K562 (cell line): ENCODE measurements around the gene RPS15A. TPM values are rescaled to one million over a fixed set of nuclear protein-coding genes. Genes with fewer than 3 reads are reported as not detected.

Source experiments
- CBFA2T2 ChIP-seq: fragments of 450-650 bp; conservative IDR thresholded peaks from 2 replicates; pipeline ENCODE4 v1.6.1; 2017; ENCODE audit warnings: mild to moderate bottlenecking
- CEBPG ChIP-seq, 3 experiments: fragments of 200-800 bp in 1 of 3; sonication (Bioruptor generic) in 1 of 3; sonication (generic) in 1 of 3; formaldehyde crosslinking in 1 of 3; IDR thresholded peaks in 2 of 3; conservative IDR thresholded peaks in 1 of 3; 2 replicates each; pipeline versions ENCODE4 v1.6.1 to v1.8.0; 2016 to 2022; ENCODE audit warnings: missing compliant biosample characterization in 2 of 3, missing genetic modification characterization in 2 of 3, mild to moderate bottlenecking in 1 of 3, missing genetic modification reagents in 1 of 3
- CHD2 ChIP-seq: IDR thresholded peaks from 2 replicates; pipeline ENCODE4 v1.6.1; 2011; ENCODE audit warnings: low read depth, low read length
- CTBP1 ChIP-seq: fragments of 450-650 bp; IDR thresholded peaks from 2 replicates; pipeline ENCODE4 v1.6.1; 2016; ENCODE audit warnings: borderline replicate concordance
- ESRRA ChIP-seq: fragments of 450-650 bp; IDR thresholded peaks from 2 replicates; pipeline ENCODE4 v1.6.1; 2014; ENCODE audit warnings: low read depth, mild to moderate bottlenecking, moderate library complexity, borderline replicate concordance
- FIP1L1 ChIP-seq: fragments of 200-400 bp; formaldehyde crosslinking; IDR thresholded peaks from 2 replicates; pipeline ENCODE4 v1.6.1; 2018; ENCODE audit warnings: mild to moderate bottlenecking, low read depth, low read length; ENCODE audit not compliant: poor library complexity, severe bottlenecking
- FOXP1 ChIP-seq: sonication (generic); formaldehyde crosslinking; IDR thresholded peaks from 2 replicates; pipeline ENCODE4 v1.8.0; 2022; ENCODE audit warnings: mild to moderate bottlenecking, missing genetic modification reagents
- GABPB2 ChIP-seq: fragments of 250-450 bp; sonication (Bioruptor Pico); conservative IDR thresholded peaks from 2 replicates; pipeline ENCODE4 v1.5.1; 2021; ENCODE audit warnings: mild to moderate bottlenecking
- GATA2 ChIP-seq: sonication (generic); formaldehyde crosslinking; IDR thresholded peaks from 2 replicates; pipeline ENCODE4 v1.4.0; 2020; ENCODE audit warnings: mild to moderate bottlenecking, missing genetic modification reagents
- HDAC1 ChIP-seq, 2 experiments: fragments of 450-650 bp; IDR thresholded peaks; 2 replicates each; pipeline ENCODE4 v1.6.1; 2016 to 2017; ENCODE audit warnings: inconsistent platforms in 1 of 2, mild to moderate bottlenecking in 1 of 2, moderate library complexity in 1 of 2
- HIVEP1 ChIP-seq: fragments of 250-450 bp; sonication (Bioruptor Pico); IDR thresholded peaks from 2 replicates; pipeline ENCODE4 v1.4.0; 2020; ENCODE audit warnings: mild to moderate bottlenecking
- HNRNPLL ChIP-seq: fragments of 200-400 bp; formaldehyde crosslinking; IDR thresholded peaks from 2 replicates; pipeline ENCODE4 v1.6.1; 2017; ENCODE audit warnings: low read length, low read depth, mild to moderate bottlenecking; ENCODE audit not compliant: poor library complexity, severe bottlenecking
- HOMEZ ChIP-seq: fragments of 250-450 bp; sonication (Bioruptor Pico); IDR thresholded peaks from 2 replicates; pipeline ENCODE4 v1.4.0; 2020; ENCODE audit warnings: mild to moderate bottlenecking, moderate library complexity
- JUND ChIP-seq, 2 experiments: IDR thresholded peaks; 2 replicates in 1 of 2; 3 replicates in 1 of 2; pipeline ENCODE4 v1.6.1; 2011; ENCODE audit warnings: borderline replicate concordance in 2 of 2, low read depth in 2 of 2, low read length in 2 of 2, improper control_type of control experiment in 1 of 2, missing biosample characterization in 1 of 2, missing genetic modification characterization in 1 of 2, missing genetic modification reagents in 1 of 2
- KDM2B ChIP-seq: fragments of 250-450 bp; sonication (Bioruptor Pico); IDR thresholded peaks from 2 replicates; pipeline ENCODE4 v1.8.0; 2021; ENCODE audit warnings: mild to moderate bottlenecking, moderate library complexity
- KDM5B ChIP-seq: fragments of 200-600 bp; sonication (generic); IDR thresholded peaks from 2 replicates; pipeline ENCODE4 v1.6.1; 2012; ENCODE audit warnings: low read depth, mild to moderate bottlenecking, moderate library complexity, low read length, control low read depth, inconsistent platforms; ENCODE audit not compliant: insufficient replicate concordance
- POLR2AphosphoS5 ChIP-seq: IDR thresholded peaks from 2 replicates; pipeline ENCODE4 v1.6.1; 2011; ENCODE audit warnings: mild to moderate bottlenecking, low read depth, low read length, moderate library complexity; ENCODE audit not compliant: control insufficient read depth, insufficient read depth
- RNF2 ChIP-seq: sonication (generic); IDR thresholded peaks from 2 replicates; pipeline ENCODE4 v1.6.1; 2016
- SMARCC2 ChIP-seq: fragments of 450-650 bp; IDR thresholded peaks from 2 replicates; pipeline ENCODE4 v1.6.1; 2017; ENCODE audit warnings: antibody characterized with exemption, moderate library complexity, mild to moderate bottlenecking, low read depth
- SMARCE1 ChIP-seq: fragments of 450-650 bp; IDR thresholded peaks from 2 replicates; pipeline ENCODE4 v1.7.1; 2016; ENCODE audit warnings: mild to moderate bottlenecking
- SRSF3 ChIP-seq: fragments of 200-400 bp; formaldehyde crosslinking; IDR thresholded peaks from 2 replicates; pipeline ENCODE4 v1.6.1; 2016; ENCODE audit warnings: mild to moderate bottlenecking, low read length, moderate library complexity; ENCODE audit not compliant: insufficient read depth
- TARDBP ChIP-seq: fragments of 450-650 bp; IDR thresholded peaks from 2 replicates; pipeline ENCODE4 v1.6.1; 2016
- TRIM24 ChIP-seq, 2 experiments: fragments of 450-650 bp; IDR thresholded peaks; 2 replicates each; pipeline ENCODE4 v1.6.1; 2016
- ZBTB5 ChIP-seq: fragments of 450-650 bp; IDR thresholded peaks from 2 replicates; pipeline ENCODE4 v1.6.1; 2017; ENCODE audit warnings: antibody characterized with exemption
- ZNF224 ChIP-seq: sonication (generic); formaldehyde crosslinking; IDR thresholded peaks from 2 replicates; pipeline ENCODE4 v1.8.0; 2022; ENCODE audit warnings: mild to moderate bottlenecking, missing genetic modification reagents
- ZNF583 ChIP-seq: fragments of 250-450 bp; sonication (Bioruptor Pico); IDR thresholded peaks from 2 replicates; pipeline ENCODE4 v1.4.0; 2020
- polyA plus RNA-seq, 8 experiments: library from polyadenylated mRNA; depleted of rRNA in 4 of 8; stranded (reverse) in 5 of 8; unstranded in 3 of 8; fragments of >200 nt; fragmentation: Nextera tagmentation in 2 of 8; fragmentation: Illumina TruSeq in 1 of 8; extraction: Ambion mirVana in 2 of 8; extraction: Trizol in 1 of 8; gene quantifications; 2 replicates each; pipeline versions ENCODE4 v1.2.1 to v1.2.3, GENCODE V29; 2011 to 2014; ENCODE audit warnings: inconsistent platforms in 1 of 8, missing spikeins in 1 of 8
- total RNA-seq, 7 experiments: library from RNA; depleted of rRNA in 6 of 7; stranded (reverse); fragments of >200 nt in 6 of 7; fragmentation: Illumina TruSeq in 2 of 7; extraction: Trizol in 2 of 7; gene quantifications; 2 replicates each; pipeline versions ENCODE4 v1.2.1 to v1.2.3, GENCODE V29; 2011 to 2021; ENCODE audit warnings: low replicate concordance in 1 of 7

The RPS15A gene
- total and polyA plus RNA-seq, 9 of the 15 experiments (the other 6 are each of a cell fraction or from before 2014, with no cell fraction given): 1,397 to 5,474 (median 2,798) TPM

GRCh38 chr16:18789850-18790706, at the start of gene RPS15A (continued):
- TF ChIP-seq ZBTB5 (no peak), FOXP1 (CRISPR knock-in tag) (no peak; the same call in 1 of the 2 replicates), GABPB2 (no peak), FIP1L1 (peak; percentile 96), ZNF224 (CRISPR knock-in tag) (no peak), TARDBP (no peak), HNRNPLL (peak; percentile 62), SMARCC2 (no peak), SMARCE1 (no peak; the same call in 1 of the 2 replicates), KDM2B (no peak), ZNF583 (CRISPR knock-in tag) (0 out of 2 replicates have a peak, but pooled peaks have one; percentile 51), CTBP1 (peak; percentile 45; the same call in 1 of the 2 replicates), HIVEP1 (CRISPR knock-in tag) (no peak), GATA2 (CRISPR knock-in tag) (no peak), POLR2AphosphoS5 (peak; percentile 96), KDM5B (peak; percentile 96), CHD2 (peak; percentile 96), TRIM24 (IDR thresholded peaks at IDR 0.05) (peak in 1 of 2 experiments; percentile 28; a peak in 2 of 4 replicates), ESRRA (peak; percentile 30; the same call in 1 of the 2 replicates), SRSF3 (no peak), HOMEZ (CRISPR knock-in tag) (no peak), JUND (IDR thresholded peaks at IDR 0.05; ENCODE audit: borderline replicate concordance, low read depth, low read length) (peak; percentile 19; the same call in 1 of the 2 replicates), JUND (tag; IDR thresholded peaks at IDR 0.05; ENCODE audit: borderline replicate concordance, low read depth, low read length) (no peak; the same call in 2 of the 3 replicates), HDAC1 (IDR thresholded peaks at IDR 0.05) (peak in 1 of 2 experiments; percentile 91; a peak in 2 of 4 replicates), CEBPG (CRISPR knock-in tag; IDR thresholded peaks at IDR 0.05) (no peak), CEBPG (tag; conservative IDR thresholded peaks at IDR 0.05 in 1 of 2, IDR thresholded peaks at IDR 0.05 in 1 of 2) (no peak), CBFA2T2 (no peak), RNF2 (no peak)
